Body of pancreas (tissue), 4 donors: Measurements from ENCODE around the gene CKLF. TPM values are rescaled to one million over a fixed set of nuclear protein-coding genes. Genes with fewer than 3 reads are reported as not detected.

Experiments
- ATAC-seq: fragments of 150-250 bp; one replicate; pipeline ENCODE4 v1.9.1; 2016
- DNase-seq, 4 donors: peaks; one replicate each; pipeline ENCODE4 v3.0.0-alpha.2; 2019
- H3K27ac ChIP-seq, 4 donors: fragments of 200-600 bp; sonication (generic); 1 replicate in 3 of 4; 2 replicates in 1 of 4; pipeline versions ENCODE4 v1.5.1 to v1.6.1; 2016 to 2019; ENCODE audit warnings: mild to moderate bottlenecking in 1 of 4, mixed read lengths in 1 of 4, moderate library complexity in 1 of 4
- H3K27me3 ChIP-seq, 2 donors: fragments of 200-600 bp; sonication (generic); one replicate each; pipeline ENCODE4 v1.6.0; 2016; ENCODE audit warnings: mild to moderate bottlenecking in 1 of 2
- H3K36me3 ChIP-seq, 2 donors: fragments of 200-600 bp; sonication (generic); replicated peaks in 1 of 2; 2 replicates each; pipeline ENCODE4 v1.5.1; 2016; ENCODE audit warnings: low read depth in 2 of 2; ENCODE audit not compliant: insufficient read depth in 1 of 2
- H3K4me1 ChIP-seq: fragments of 200-600 bp; sonication (generic); one replicate; pipeline ENCODE4 v1.6.0; 2016
- H3K4me3 ChIP-seq, 2 donors: fragments of 200-600 bp; sonication (generic); 1 replicate in 1 of 2; 2 replicates in 1 of 2; pipeline ENCODE4 v1.5.1; 2016 to 2019
- H3K9me3 ChIP-seq, 3 donors: fragments of 200-600 bp; sonication (generic); 1 replicate in 2 of 3; 2 replicates in 1 of 3; pipeline ENCODE4 v1.5.1; 2016
- POLR2A ChIP-seq, 3 donors: fragments of 450-650 bp; IDR thresholded peaks; one replicate each; pipeline ENCODE4 v1.6.1; 2016; ENCODE audit warnings: antibody characterized with exemption in 3 of 3, mild to moderate bottlenecking in 2 of 3
- WGBS, 2 donors: methylation state at CpG; one replicate each; pipeline ENCODE4 v1.1.5; 2017; 5-methylcytosine and 5-hydroxymethylcytosine counted together
- intact Hi-C: fragments of 100-400 bp; cut with DNase I; formaldehyde crosslinking; loops from one replicate; pipeline ENCODE4 v1.15.1; 2023
- total RNA-seq, 2 donors: library from RNA; depleted of rRNA; stranded (reverse); fragments of >200 nt; gene quantifications; one replicate each; pipeline ENCODE4 v1.1.0, GENCODE V29; 2016
- TF ChIP-seq, protein P1 (sequence below), 7 experiments: fragments of 450-650 bp in 4 of 7; fragments of 200-600 bp in 3 of 7; sonication (generic) in 3 of 7; IDR thresholded peaks; one replicate each; pipeline ENCODE4 v1.5.1; 2016 to 2019; ENCODE audit warnings: antibody characterized with exemption in 7 of 7

The CKLF gene
- total RNA-seq, 2 donors from 2014 or later, result 33.5 TPM; not detected in 1

DNA sequence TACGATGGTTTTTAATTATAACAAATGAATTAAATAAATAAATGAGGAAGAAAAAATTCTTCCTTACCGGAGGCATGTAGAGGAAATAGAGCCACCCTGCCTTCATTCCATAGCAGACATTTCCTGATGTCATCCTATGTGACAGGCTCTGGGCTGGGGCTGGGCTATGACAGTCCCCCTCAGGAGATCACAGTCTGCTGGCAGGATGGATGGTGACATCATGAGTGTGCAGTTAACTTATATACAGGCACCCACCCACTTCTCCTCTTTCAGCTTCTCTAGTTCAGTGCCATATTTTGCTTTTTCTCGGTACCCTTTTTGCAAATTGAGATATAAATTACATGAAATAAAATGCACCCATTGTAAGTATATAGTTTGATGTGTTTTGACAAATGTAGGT is 45.7 kb downstream of the CKLF start:
- DNase-seq (no peak), ATAC-seq (no peak)
- intact Hi-C loops, result no loop called here
- TF ChIP-seq POLR2A (IDR thresholded peaks at IDR 0.05), result no peak
- TF ChIP-seq, protein P1, sequence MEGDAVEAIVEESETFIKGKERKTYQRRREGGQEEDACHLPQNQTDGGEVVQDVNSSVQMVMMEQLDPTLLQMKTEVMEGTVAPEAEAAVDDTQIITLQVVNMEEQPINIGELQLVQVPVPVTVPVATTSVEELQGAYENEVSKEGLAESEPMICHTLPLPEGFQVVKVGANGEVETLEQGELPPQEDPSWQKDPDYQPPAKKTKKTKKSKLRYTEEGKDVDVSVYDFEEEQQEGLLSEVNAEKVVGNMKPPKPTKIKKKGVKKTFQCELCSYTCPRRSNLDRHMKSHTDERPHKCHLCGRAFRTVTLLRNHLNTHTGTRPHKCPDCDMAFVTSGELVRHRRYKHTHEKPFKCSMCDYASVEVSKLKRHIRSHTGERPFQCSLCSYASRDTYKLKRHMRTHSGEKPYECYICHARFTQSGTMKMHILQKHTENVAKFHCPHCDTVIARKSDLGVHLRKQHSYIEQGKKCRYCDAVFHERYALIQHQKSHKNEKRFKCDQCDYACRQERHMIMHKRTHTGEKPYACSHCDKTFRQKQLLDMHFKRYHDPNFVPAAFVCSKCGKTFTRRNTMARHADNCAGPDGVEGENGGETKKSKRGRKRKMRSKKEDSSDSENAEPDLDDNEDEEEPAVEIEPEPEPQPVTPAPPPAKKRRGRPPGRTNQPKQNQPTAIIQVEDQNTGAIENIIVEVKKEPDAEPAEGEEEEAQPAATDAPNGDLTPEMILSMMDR (IDR thresholded peaks at IDR 0.05), result no peak
- Histone ChIP-seq H3K27ac (no peak overlapping the region), H3K36me3 (no peaks in the 10 kb centered on the region), H3K27me3 (no peaks in the 10 kb centered on the region), H3K4me3 (no peak overlapping the region), H3K4me1 (no peaks in the 10 kb centered on the region), H3K9me3 (no peaks in the 10 kb centered on the region)
- WGBS, 2 donors, result 85 to 88% methylated on average over 3 of the region's 3 CpGs

DNA sequence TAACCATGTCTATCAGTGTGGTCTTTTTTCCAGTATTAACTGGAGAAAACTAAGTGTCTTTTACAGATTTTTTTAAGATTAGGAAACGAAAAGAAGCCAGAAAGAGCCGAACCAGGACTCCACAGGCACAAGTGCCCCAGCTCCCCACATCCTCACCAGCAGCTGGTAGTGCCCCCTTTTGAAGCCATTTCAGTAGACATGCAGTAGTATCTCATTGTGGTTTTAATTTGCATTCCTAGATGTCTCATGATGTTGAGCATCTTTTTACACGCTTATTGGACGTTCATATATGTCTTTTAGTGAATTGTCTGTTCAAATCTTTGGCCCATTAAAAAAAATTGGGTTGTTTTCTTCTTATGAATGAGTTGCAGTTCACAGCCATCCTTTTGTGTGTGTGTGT is 47.4 kb downstream of the CKLF start:
- DNase-seq (no peak), ATAC-seq (no peak)
- no peak for TF ChIP-seq POLR2A (IDR thresholded peaks at IDR 0.05)
- TF ChIP-seq, protein P1 (IDR thresholded peaks at IDR 0.05), result no peak
- intact Hi-C loops, result loop anchor here (10.0 kb wide), 2 partner anchors 195 to 265 kb away; no protein-coding TSS in a partner anchor
- no peaks in the 10 kb centered on the region for H3K9me3 ChIP-seq
- H3K27me3 ChIP-seq, result no peaks in the 10 kb centered on the region
- H3K27ac ChIP-seq, result no peak overlapping the region
- H3K4me3 ChIP-seq, result no peak overlapping the region
- peaks cover 6% of the 10 kb centered on the region for H3K4me1 ChIP-seq
- 91 to 96% methylated on average over 4 of the region's 4 CpGs for WGBS, 2 donors
- H3K36me3 ChIP-seq, result no peaks in the 10 kb centered on the region

GRCh38 chr16:66600477-66600876 is 48.1 kb downstream of the CKLF start:
- Histone ChIP-seq H3K4me3 (no peak overlapping the region), H3K27me3 (peaks cover 0 to 4% of the 10 kb centered on the region in 2 donors), H3K9me3 (no peaks in the 10 kb centered on the region), H3K4me1 (peaks cover 13% of the 10 kb centered on the region), H3K36me3 (no peaks in the 10 kb centered on the region), H3K27ac (no peak overlapping the region)
- no peak for TF ChIP-seq POLR2A (IDR thresholded peaks at IDR 0.05)
- TF ChIP-seq, protein P1 (IDR thresholded peaks at IDR 0.05), result no peak
- DNase-seq (no peak), ATAC-seq (no peak)
- WGBS, 2 donors, result 94 to 100% methylated on average over 1 of the region's 1 CpG
- intact Hi-C loops, result loop anchor here (10.0 kb wide), 2 partner anchors 196 to 264 kb away; no protein-coding TSS in a partner anchor

DNA sequence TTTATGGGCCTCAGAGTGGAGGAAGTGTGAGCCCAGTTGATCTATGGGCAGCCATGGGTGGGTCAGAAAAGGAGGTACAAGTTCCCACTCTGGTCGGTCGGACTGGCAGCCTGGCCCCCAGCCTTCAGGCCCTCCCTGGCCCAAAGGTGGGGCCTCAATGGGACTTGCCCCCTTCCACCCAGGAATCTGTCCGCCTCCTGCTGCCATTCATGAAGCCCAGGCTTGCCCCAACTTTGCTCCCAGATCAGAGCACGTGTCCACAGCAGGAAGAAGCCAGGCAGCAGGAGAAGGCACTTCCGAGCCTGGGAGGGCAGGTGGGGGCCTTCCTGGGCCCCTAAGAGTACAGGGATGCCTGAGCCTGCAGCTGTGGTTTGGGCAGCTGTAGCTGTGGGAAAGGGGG is 49.1 kb downstream of the CKLF start:
- DNase-seq (no peak), ATAC-seq (no peak)
- Histone ChIP-seq H3K27ac (no peak overlapping the region), H3K4me3 (no peak overlapping the region), H3K27me3 (peaks cover 0 to 4% of the 10 kb centered on the region in 2 donors), H3K4me1 (peaks cover 15% of the 10 kb centered on the region), H3K9me3 (no peaks in the 10 kb centered on the region), H3K36me3 (no peaks in the 10 kb centered on the region)
- WGBS, 2 donors, result 92 to 95% methylated on average over 2 to 5 of the region's 5 CpGs
- intact Hi-C loops, result loop anchor here (10.0 kb wide), 2 partner anchors 197 to 263 kb away; no protein-coding TSS in a partner anchor
- TF ChIP-seq, protein P1 (IDR thresholded peaks at IDR 0.05), result no peak
- no peak for TF ChIP-seq POLR2A (IDR thresholded peaks at IDR 0.05)
